Measurements from ENCODE around the gene SNAPC4. TPM values are rescaled to one million over a fixed set of nuclear protein-coding genes. Genes with fewer than 3 reads are reported as not detected.

SNAPC4 gene
- total RNA-seq, 2 experiments from 2014 or later = 9.6 to 9.9 TPM

DNA sequence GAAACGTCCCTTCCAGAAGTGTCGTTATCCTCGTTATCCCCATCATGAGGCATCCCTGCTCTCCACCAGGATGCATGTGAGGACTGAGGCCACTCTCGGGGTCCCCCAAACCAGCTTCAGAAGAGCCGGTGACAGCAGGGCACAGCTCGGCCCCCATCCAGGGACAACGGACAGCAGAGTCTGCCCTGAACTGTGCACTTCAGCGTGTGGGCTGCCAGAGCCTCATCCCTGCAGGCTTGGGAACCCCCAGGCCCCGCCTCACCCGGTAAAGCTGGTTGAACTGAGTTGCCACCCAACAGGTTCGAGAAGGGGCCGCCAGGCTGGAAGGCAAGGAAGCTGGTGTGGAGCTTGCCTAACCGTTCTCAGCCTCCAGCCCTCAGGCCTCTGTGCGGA is 25.8 kb downstream of the SNAPC4 start:
- Mint-ChIP-seq H3K9me3 (no peaks in the 10 kb centered on the region), H3K36me3 (peaks cover 1% of the 10 kb centered on the region), H3K27ac (no peak overlapping the region), H3K4me3 (no peak overlapping the region), H3K27me3 (no peaks in the 10 kb centered on the region), H3K4me1 (peaks cover 2% of the 10 kb centered on the region)
- DNase-seq (no peak), ATAC-seq (ENCODE audit: low read depth) (no peak)
- POLR2A ChIA-PET = interaction anchor here (1.1 kb wide), 1 partner anchor 23 kb away, joined by 3 read pairs; no protein-coding TSS in a partner anchor

DNA sequence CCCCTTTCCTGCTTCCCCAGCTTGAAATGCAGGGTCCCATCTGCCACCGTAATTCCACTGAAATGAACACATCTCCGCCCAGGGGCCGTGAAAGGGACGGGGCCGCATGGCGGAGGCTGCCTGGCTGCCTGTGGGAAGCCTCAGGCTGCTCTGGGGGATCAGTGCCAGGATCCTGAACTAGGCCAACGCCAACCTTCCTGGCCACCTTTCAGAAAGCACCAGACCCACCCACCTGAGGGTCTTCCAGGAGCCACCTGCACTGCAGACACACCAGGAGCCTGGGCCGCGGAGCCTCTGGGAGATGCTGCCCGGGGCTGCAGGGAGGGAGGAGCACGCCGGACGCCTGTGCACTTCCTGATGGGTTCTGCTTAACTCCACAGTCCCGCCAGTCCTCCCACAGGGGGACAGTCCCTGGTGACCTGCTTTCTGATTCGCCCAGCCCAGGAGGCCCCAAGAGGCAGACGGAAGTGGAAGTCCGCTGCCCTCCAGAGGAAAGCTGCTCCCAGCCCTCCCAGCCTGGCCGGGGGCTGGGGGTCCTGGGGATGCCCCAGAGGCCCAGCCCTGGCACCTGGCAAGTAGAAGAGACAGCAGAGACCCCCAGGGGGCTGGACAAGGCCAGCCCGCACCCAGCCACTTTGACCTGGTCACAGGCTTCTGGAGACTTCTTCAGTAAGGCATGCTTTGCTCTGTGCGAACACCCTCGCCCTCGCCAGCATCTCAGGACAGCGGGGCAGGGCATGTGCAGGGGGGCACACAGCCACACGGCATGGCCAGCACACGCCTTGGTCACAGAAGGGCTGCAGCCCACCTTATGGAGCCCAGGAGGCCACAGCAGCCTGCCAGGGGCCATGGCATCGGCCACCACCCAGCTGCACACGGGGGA is 26.4 kb downstream of the SNAPC4 start, which contains the start of gene CARD9:
CARD9 (minus strand) TSS at position 370 of the 883 bp plus-strand sequence. CDS start 1,591 bp downstream, outside the sequence.
- no peak for DNase-seq
- H3K9me3 Mint-ChIP-seq = no peaks in the 10 kb centered on the region
- ATAC-seq (ENCODE audit: low read depth) = no peak
- H3K27ac Mint-ChIP-seq = no peak within 1 kb of the TSS
- H3K4me3 Mint-ChIP-seq = peak within 1 kb of the TSS; percentile 13
- no peaks in the 10 kb centered on the region for H3K27me3 Mint-ChIP-seq
- H3K36me3 Mint-ChIP-seq = peaks cover 1% of the 10 kb centered on the region
- H3K4me1 Mint-ChIP-seq = peaks cover 2% of the 10 kb centered on the region
- POLR2A ChIA-PET = no interaction called here

DNA sequence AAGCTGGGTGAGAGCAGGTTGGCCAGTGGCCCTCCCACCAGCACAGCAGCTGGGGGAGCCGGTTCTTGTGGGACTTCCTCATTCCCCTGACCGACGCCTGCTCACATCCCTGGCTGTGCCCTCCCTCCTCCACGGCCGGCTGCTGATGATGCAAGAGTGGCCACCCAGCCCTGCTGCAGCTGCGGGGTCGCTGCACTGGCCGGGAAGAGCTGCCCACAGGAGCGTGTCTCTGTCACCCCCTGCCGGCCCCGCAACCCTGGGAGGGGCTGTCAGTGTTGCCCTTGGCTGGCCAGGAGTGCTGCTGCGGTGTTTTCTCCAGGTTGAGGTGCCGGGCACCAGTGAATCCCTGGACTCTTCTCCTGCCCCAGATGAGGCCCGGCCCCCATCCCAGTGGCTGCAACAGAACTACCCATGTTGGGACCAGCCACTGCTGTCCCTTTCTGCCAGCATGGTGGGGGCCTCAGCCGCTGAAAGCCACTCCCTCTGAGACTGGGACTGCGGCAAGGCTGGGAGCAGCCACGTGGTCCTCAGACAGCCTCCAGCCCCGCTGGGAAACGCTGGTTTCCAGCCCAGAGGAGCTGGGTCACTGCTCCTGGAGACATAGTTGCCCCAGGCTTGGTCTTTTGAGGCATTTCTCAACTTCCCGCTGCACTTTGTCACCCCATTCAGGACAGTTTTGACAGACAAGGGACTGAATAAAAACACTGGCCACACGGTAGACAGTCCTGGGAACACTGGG is 27.2 kb downstream of the SNAPC4 start:
- H3K36me3 Mint-ChIP-seq = peaks cover 1% of the 10 kb centered on the region
- POLR2A ChIA-PET = no interaction called here
- no peak for DNase-seq
- H3K27me3 Mint-ChIP-seq = no peaks in the 10 kb centered on the region
- H3K9me3 Mint-ChIP-seq = no peaks in the 10 kb centered on the region
- H3K27ac Mint-ChIP-seq = no peak overlapping the region
- peaks cover 2% of the 10 kb centered on the region for H3K4me1 Mint-ChIP-seq
- H3K4me3 Mint-ChIP-seq = peak overlapping the region; percentile 13
- no peak for ATAC-seq (ENCODE audit: low read depth)

DNA sequence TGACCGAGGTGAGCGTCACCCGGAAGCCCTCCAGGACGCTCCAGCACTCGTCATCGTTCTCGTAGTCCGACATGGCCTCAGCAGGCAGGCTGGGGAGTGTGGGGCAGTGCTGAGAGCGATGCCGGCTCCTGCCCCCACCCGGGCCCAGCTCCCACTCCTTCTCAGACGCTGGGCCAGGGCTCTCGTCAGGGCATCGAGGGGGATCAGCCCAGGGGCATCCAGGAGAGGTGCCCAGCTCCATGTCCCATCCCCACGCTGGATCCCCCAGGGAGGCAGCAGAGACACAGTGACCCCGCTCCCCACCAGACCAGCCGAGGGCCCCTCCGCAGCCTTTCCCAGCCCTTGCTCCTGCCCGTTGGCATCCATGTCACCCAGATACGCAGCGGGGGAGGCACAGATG is 28.0 kb downstream of the SNAPC4 start:
- no peak for DNase-seq
- no peak overlapping the region for H3K4me3 Mint-ChIP-seq
- H3K9me3 Mint-ChIP-seq = no peaks in the 10 kb centered on the region
- no peak overlapping the region for H3K27ac Mint-ChIP-seq
- POLR2A ChIA-PET = no interaction called here
- no peak for ATAC-seq (ENCODE audit: low read depth)
- no peaks in the 10 kb centered on the region for H3K27me3 Mint-ChIP-seq
- H3K36me3 Mint-ChIP-seq = peaks cover 1% of the 10 kb centered on the region
- peaks cover 2% of the 10 kb centered on the region for H3K4me1 Mint-ChIP-seq

DNA sequence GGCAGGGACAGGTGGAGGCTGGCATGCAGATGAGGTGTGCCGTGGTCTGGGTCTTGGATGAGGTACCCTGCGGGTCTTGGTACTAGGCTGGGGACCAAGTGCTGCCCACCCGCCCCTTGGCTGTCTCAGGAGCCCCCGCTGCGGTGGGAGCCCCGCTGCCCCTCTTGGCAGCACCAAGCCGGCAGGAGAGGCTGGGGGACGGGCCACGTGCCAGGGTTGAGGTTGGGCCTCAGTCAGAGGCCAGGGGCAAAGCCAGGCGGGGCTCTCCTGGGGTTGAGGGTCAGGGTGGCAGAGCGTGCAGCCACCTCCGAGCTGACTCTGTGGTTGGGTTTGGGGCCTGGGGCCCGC is 28.5 kb downstream of the SNAPC4 start:
- Mint-ChIP-seq H3K36me3 (peaks cover 1% of the 10 kb centered on the region), H3K9me3 (no peaks in the 10 kb centered on the region), H3K27me3 (no peaks in the 10 kb centered on the region), H3K4me3 (no peak overlapping the region), H3K27ac (no peak overlapping the region), H3K4me1 (peaks cover 2% of the 10 kb centered on the region)
- POLR2A ChIA-PET = interaction anchor here (0.5 kb wide), 1 partner anchor 56 kb away, joined by 3 read pairs; no protein-coding TSS in a partner anchor
- DNase-seq (no peak), ATAC-seq (ENCODE audit: low read depth) (no peak)

DNA sequence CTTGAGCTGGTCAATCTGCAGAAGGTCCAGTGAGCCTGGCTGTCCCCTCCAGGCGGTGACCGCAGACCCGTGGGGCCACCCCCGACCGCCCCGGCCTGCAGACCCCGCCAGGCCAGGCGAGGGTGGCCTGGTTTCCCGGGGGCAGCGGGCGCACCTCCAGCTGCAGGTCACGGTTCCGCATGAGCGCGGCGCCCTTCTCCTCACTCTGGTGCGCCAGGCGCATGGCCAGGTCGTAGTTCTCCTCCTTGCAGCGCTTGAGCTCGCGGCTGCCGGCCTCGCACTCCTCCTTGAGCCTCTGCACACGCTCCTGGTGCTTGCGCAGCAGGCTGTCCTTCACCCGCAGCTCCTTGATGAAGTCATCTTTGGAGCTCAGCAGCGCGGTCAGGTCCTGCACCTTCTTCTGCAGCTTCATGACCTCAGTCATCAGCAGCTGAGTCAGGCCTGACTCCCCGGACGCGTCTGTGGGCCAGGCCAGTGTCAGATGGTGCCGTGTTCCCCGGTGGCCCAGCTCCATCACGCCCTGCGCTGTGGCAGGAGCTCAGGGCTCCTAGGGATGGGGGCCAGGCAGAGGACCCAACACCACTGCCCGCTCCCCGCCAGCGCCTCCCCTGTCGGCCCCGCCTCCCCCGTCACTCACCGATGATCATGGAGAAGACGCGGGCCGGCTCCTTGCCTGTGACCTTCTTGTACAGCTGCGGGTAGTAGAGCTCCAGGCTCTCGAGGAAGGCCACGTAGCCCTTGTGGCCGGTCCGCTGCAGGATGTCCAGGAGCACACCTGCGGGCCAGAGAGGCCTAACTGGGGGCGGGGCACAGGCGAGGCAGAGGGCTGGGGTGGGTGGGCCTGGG is 29.1 kb downstream of the SNAPC4 start:
- POLR2A ChIA-PET = interaction anchor here (0.5 kb wide), 1 partner anchor 56 kb away, joined by 3 read pairs; no protein-coding TSS in a partner anchor
- ATAC-seq (ENCODE audit: low read depth) (no peak), DNase-seq (no peak)
- no peaks in the 10 kb centered on the region for H3K27me3 Mint-ChIP-seq
- peaks cover 2% of the 10 kb centered on the region for H3K4me1 Mint-ChIP-seq
- peaks cover 1% of the 10 kb centered on the region for H3K36me3 Mint-ChIP-seq
- H3K4me3 Mint-ChIP-seq = no peak overlapping the region
- H3K27ac Mint-ChIP-seq = no peak overlapping the region
- H3K9me3 Mint-ChIP-seq = no peaks in the 10 kb centered on the region

DNA sequence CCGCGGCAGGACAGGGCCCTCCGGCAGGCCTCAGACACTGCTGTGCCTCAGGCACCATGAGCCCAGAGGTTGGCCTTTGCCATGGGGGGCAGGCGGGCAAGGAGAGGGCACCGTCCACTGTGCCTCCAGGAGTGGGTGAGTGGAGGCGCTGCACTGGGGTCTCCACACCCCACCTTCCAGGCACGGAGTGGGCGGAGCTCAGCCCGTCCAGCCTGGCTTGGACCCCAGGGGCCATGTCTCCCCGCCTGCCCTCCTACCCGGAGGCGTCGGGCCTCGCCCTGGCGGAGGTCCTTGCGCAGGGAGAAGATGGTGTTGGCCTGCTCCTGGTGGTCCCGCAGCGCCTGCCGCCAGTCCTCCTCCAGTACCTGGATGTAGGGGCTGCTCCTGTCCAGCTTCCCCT is 29.9 kb downstream of the SNAPC4 start:
- no peak overlapping the region for H3K4me3 Mint-ChIP-seq
- H3K9me3 Mint-ChIP-seq = no peaks in the 10 kb centered on the region
- POLR2A ChIA-PET = no interaction called here
- DNase-seq (no peak), ATAC-seq (ENCODE audit: low read depth) (no peak)
- no peak overlapping the region for H3K27ac Mint-ChIP-seq
- H3K4me1 Mint-ChIP-seq = peaks cover 2% of the 10 kb centered on the region
- no peaks in the 10 kb centered on the region for H3K27me3 Mint-ChIP-seq
- H3K36me3 Mint-ChIP-seq = peaks cover 1% of the 10 kb centered on the region

DNA sequence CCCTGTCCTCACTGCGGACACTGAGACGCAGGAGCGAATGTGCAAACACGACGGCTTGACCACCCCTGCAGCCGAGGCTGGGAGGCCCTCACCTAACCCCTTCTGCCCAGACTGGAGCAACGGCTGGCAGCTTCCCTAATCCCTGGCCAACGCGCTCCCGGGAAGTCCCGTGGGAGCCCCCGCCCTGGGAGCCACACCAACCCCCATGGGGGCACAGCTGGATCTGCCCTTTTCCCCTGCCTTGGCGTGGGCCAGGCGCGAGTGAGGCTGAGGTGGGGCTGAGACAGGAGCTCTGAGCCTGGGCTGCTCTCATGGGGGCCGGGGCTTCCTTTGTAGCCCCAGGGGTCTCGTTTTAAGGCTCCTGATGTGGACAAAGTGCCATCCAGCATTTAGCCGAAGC is 31.8 kb downstream of the SNAPC4 start:
- no peak for ATAC-seq (ENCODE audit: low read depth)
- Mint-ChIP-seq H3K36me3 (no peaks in the 10 kb centered on the region), H3K27ac (no peak overlapping the region), H3K27me3 (no peaks in the 10 kb centered on the region), H3K4me1 (peaks cover 2% of the 10 kb centered on the region), H3K4me3 (no peak overlapping the region), H3K9me3 (no peaks in the 10 kb centered on the region)
- POLR2A ChIA-PET = no interaction called here
- DNase-seq = no peak

DNA sequence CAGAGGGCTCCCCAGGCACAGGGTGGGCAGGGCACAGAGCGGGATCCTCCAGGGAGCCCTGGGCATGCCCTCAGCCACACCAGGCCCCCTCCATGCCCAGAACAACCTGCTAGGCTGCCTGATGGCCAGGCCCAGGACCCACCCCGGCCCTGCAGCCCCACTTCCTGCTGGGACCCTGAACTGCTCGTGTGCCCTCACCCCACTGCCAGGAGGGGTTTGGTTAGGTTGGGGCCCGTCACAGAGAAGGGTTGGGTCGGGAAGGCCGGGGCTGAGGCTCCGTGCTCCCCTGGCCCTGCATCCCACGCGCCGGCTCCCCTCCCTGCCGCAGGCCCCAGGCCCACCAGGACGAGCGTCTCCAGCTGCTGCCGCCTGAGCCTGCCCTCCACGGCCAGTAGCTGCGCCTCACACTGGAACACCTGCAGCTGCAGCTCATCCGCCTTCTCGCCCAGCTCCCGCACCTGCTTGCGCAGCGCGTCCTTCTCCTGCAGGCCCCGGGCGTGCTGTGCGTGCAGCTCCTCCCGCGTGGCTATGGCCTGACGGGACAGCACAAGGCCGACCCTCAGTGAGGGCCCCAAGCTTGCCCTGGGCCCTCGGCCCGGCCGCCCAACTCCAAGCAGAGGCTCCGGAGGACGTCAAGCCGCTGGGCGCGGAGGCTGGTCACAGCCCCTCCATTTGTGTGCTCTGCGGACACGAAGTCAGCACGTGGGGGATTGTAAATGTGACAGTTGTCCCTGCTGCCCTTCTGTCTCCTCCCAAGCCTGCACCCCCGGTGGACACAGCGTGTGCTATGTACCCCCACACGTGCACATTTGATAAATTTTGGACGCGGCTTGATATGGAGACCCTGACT is 32.4 kb downstream of the SNAPC4 start:
- peaks cover 2% of the 10 kb centered on the region for H3K4me1 Mint-ChIP-seq
- no peak for DNase-seq
- ATAC-seq (ENCODE audit: low read depth) = no peak
- H3K36me3 Mint-ChIP-seq = no peaks in the 10 kb centered on the region
- H3K4me3 Mint-ChIP-seq = no peak overlapping the region
- no peak overlapping the region for H3K27ac Mint-ChIP-seq
- no peaks in the 10 kb centered on the region for H3K9me3 Mint-ChIP-seq
- POLR2A ChIA-PET = interaction anchor here (0.8 kb wide), 1 partner anchor 33 kb away, joined by 3 read pairs; no protein-coding TSS in a partner anchor
- H3K27me3 Mint-ChIP-seq = no peaks in the 10 kb centered on the region

DNA sequence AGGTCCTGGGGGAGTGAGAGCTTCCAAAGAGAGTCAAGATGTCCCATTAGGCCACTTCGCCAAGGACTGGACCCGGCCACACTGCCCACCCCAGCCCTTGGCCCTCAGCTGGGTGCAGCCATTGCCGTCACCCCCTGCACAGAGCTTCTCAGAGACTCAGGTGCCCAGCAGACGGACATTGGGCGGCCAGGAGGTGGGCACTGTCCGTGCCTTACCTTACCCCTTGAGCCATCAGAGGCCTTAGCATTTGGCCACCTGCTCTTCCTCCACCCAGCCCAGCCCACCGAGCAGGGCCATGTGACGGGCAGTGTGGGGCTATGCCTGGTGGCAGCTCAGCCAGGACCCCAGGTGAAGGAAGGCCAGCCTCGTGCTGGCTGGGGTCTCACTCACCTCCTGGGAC is 33.1 kb downstream of the SNAPC4 start:
- POLR2A ChIA-PET = interaction anchor here (0.8 to 1.2 kb wide), 2 partner anchors 19 to 34 kb away, joined by 3 read pairs; no protein-coding TSS in a partner anchor

DNA sequence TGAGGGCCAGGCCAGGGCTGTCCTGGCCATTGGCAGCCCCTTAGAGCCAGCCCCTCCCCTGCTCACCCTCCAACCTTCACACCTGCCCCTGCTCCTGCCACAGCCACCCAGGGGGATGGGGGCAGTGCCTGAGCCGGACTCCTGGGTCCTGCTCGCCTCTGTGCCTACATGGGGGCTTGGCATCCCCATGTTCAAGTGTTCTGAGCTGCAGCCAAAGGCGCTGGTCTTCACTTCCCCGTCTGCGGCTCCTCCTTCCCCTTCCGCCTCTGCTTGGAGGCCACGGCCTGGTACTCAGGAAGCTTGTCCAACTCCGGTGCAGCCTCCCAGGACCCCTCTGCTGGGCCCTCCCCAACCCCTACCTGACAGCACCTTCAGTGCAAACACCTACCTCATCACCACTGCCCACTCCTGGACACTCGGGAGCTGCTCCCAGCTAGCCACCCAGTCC is 34.2 kb downstream of the SNAPC4 start:
- Mint-ChIP-seq H3K36me3 (no peaks in the 10 kb centered on the region), H3K4me3 (no peak overlapping the region)
- POLR2A ChIA-PET = interaction anchor here (0.6 to 1.2 kb wide), 2 partner anchors 20 to 42 kb away, joined by 3 to 7 read pairs; no protein-coding TSS in a partner anchor

More for the DNA sequence above, 33.1 kb downstream of the SNAPC4 start:
- no peak for ATAC-seq (ENCODE audit: low read depth)
- H3K27me3 Mint-ChIP-seq = no peaks in the 10 kb centered on the region
- H3K9me3 Mint-ChIP-seq = no peaks in the 10 kb centered on the region
- no peaks in the 10 kb centered on the region for H3K36me3 Mint-ChIP-seq
- DNase-seq = no peak
- no peak overlapping the region for H3K4me3 Mint-ChIP-seq
- peaks cover 2% of the 10 kb centered on the region for H3K4me1 Mint-ChIP-seq
- H3K27ac Mint-ChIP-seq = no peak overlapping the region

More for the DNA sequence above, 34.2 kb downstream of the SNAPC4 start:
- Mint-ChIP-seq H3K4me1 (peaks cover 2% of the 10 kb centered on the region), H3K27ac (no peak overlapping the region), H3K27me3 (no peaks in the 10 kb centered on the region), H3K9me3 (no peaks in the 10 kb centered on the region)
- DNase-seq (no peak), ATAC-seq (ENCODE audit: low read depth) (no peak)
